A673 (cell line): Measurements from ENCODE around the gene RPTOR.

Experiments used
- CTCF ChIP-seq: fragments of 300-800, 200-600 bp; sonication (generic); conservative IDR thresholded peaks from 2 replicates; pipeline ENCODE4 v1.5.1; 2017; ENCODE audit warnings: low read depth, mild to moderate bottlenecking, antibody characterized with exemption, low read length, moderate library complexity, mixed read lengths
- EZH2 ChIP-seq: fragments of 200-600 bp; sonication (generic); IDR thresholded peaks from 2 replicates; pipeline ENCODE4 v1.6.1; 2017; ENCODE audit warnings: borderline replicate concordance, low read depth, mild to moderate bottlenecking, mixed read lengths, antibody characterized with exemption, low read length; ENCODE audit not compliant: poor library complexity, severe bottlenecking

GRCh38 chr17:80649200-80649644, 104.6 kb downstream of the RPTOR start:
- no peak for TF ChIP-seq CTCF
- no peak for TF ChIP-seq EZH2
